Measurements from ENCODE around the gene TGFBI.
A peak's percentile ranks its signal among the peaks of the same experiment; 100 is the strongest.

The TGFBI gene

DNA sequence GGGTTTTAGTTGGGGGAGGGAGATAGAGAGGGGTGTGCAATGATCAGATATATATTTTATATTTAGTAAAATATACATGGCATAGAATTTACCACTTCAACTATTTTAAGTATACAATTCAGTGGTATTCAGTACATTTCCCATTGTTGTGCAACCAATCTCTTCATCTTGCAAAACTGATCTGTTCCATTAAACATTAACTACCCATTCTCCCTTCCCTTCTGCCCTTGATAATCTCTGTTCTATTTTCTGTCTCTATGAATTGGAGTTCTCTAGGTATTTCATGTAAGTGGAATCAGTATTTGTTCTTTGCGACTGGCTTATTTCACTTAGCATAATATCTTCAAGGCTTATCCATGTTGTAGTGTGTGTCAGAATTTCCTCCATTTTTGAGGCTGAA lies 38.6 kb downstream of the TGFBI start:
- DNase-seq: no peak

DNA sequence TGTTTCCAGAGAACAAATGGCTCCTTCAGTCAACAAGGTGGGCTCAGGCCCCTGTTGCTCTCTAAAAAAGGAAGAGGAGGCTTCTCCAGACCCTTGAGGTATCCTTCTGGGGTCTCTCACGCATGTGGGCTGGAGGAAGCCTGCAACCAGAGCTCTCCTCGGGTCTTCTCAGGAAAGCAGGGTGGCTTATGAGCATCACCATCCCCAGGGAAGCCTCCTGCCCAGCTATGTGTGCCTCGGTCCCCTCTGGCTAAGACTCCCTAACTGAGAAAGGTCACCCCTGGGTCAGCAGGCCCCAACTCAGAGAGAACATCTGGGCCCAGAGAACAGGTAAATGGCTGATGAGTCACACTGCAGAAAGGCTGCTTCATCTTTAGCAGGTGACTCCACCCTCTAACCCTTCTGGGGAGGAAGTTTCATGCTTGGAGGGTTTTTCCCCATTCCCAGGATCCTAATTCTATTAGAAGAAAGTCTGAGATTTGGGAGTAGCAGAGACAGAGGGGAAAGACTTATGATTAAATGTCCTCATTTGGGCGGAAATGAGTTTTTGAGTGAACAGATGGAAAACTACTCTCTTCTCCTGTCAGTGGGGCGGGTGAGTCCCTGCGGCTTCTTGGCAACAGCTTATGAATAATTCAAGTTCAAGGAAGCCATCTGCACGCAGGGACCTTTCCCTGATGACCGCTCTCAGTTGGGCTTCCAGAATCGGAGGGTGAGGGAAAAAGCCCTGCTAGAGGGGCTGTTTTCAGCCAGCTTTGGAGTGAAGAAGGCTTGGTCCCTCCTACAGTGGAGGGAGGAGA lies 41.9 kb downstream of the TGFBI start:
- no peak for DNase-seq

DNA sequence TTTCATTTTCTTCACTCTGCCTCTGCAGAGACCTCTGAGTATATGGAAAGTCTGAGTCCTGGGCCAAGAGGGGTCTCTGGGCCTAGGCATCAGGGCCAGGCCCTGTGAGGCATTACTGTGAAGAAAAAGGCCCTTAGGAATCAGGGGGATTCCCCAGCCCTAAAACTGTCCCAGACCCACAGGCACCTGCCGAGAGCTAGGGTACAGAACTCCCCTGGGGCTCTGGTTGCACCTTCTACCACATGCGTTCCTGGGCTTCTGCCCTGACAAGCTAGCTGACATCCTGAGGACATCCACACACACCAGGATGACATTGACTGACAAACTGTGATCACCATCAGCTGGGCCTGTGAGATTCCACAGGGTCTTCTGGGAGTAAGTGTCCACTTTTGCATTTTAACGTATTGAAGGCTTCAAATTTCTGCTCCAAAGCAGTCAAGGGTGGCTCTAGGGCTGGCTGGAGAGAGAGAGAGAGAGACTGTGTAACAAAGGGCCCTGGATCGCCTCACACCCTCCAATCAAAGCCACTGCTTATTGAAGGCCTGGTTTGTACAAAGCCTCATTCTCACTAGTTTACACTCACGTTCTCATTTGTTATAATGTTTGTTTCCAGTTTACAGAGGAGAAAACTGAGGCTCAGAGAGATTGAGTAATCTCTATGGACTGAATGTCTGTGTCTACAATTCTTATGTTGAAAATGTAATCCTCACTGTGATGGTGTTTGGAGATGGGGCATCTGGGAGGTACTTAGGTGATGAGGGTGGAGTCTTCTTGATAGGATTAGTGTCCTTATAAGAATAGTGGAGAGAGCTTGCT lies 45.1 kb downstream of the TGFBI start:
- no peak for DNase-seq

DNA sequence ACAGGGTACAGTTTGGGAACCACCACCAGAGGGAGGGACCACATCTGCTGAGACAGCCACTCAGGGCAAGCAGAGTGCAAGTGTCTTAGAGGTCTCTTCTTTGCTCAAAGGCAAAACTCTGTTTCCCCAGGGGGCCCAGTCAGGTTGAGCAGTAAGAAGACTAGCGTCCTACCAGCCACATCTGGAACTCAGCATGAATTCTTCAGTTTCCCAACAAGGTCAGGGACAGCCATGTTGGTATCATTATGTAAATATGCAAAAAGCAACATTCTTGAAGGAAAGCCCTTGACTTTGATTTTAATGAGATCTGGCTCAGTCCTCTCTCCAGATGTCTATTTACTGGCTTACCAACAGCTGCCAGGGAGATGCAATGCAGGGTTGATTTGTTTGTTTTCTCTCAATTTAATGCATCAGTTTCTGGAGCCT lies 46.7 kb downstream of the TGFBI start:
- DNase-seq: no peak

DNA sequence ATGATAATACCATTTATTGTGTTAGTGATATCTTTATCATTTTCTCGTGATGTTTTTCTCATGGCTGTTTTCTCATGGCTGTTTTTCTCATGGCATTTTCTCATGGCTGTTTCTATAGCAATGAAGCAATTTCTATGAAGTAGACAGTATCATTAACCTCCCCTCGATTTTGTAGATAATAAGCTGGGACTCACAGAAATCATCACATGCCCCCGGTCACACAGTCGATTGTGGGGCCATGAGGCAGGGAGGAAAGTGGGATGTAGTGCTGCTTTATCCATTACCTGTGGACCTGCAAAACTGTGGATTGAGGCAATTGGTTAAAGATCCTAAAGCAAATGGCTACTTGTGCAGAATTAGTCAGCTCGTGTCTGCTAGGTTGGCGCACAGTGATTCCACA lies 47.3 kb downstream of the TGFBI start:
- DNase-seq: no peak

DNA sequence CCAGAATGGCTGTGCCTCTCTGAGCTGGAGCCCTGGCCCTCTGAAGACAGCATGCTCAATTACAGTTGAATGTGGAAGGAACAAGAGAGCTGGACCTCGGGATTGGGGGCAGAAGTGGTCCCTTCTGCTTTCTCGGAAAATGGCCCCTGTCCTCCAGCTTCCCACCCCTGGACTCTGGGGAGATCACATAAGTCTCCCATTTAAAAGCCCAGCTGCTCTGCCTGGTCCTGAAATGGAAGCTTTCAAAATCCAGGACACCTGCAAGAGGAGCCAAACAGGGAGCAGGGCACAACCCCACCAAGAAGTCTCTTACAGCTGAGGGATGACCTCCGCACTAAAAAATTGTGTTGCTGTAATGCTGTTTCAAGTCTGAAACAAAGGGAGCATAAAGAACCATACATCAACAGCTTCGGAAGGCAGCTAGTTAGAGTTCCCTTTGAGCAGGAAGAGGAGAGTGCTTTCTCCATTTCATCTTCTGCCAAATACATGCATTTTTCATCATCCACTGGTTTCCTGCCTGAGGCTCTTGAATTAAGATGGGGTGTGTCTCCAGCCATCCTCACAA lies 48.2 kb downstream of the TGFBI start:
- DNase-seq: no peak

DNA sequence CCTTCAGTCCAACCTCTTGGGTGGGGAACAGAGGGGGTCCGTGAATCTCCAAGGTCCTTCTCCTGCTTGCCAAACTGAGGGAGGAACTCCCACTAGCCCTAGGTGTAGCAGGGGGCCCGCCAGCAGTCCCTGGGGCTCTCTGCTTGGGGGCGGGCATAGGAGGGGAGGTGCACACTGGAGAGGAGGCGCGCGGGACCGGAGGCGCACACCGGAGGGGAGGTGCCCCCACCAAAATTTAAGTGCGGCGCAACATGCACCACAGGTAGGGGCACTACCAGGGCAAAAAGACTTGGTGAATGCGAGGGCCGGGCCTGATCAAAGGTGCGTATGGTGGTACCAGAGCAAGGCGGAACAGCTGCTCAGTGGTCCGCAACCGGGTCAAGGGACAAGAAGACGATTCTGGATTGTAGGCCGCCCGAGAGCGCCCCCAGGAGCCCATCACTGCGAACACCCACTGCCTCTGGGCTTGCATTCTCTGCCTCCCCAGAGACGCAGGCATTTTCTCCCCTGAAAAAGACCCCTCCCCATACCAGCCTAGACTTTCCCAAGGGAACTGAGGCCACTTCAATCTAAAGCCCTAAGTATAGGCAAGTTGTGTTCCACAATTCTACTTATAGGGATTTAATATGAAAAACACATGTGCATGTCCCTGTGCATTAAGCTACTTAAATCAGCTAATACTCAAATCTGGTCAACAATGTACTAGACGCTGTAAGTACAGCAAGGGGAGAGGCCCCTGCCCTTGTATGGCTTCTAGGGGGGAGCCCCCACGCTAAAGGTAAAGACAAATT lies 50.6 kb downstream of the TGFBI start:
- DNase-seq: no peak

DNA sequence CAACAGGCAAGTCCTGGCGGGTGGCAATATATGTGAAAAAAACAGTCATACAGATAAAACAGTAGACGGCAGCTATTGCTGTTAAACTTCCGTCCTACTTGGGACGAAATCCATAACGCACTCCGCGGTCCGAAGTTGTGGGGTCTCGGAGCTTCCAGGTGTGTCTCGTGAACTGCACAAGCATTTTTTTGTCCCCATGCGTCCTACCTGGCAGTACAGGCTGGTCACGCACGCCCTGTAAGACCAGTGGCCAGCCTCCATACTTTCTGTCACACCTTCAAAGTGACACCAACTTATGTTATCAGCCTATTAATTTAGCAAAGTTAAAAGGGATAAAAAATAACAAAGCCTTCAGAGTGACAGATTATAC lies 51.3 kb downstream of the TGFBI start:
- no peak for DNase-seq

DNA sequence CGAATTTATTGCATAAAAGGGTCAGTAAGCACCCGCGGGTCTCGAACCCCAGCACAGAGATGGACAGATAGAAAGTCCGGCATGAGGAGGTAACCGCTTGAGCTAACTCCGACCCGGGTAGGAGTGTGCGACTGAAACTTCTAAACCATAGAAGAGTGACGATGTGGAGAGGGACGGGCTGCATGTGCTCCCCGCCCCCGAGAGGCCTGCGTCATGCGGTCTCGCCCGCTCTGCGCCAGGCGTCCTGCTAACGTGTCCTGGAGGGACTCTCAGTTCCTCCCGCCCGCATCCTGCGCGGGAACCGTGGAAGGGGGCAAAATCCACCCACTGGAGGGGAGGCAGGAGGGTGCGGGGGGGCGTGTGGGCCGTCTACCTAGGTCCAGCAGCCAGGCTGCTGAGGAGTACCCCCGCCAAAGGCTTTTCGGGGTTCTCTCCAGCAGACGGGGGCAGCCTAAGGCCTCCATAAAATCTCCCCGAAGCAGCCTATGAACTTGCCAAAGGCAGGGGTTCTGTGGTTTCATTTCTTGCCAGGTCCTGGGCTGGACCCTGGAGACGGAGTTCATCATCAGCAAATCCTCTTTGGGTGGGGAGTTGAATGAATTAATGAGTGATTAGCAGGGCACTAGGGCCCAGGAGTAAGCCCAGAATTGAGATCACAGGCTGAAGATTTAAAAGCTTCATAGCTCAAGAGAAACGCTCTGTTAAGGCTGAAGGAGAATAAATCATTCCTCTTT lies 51.9 kb downstream of the TGFBI start:
- DNase-seq: peak; percentile 27

DNA sequence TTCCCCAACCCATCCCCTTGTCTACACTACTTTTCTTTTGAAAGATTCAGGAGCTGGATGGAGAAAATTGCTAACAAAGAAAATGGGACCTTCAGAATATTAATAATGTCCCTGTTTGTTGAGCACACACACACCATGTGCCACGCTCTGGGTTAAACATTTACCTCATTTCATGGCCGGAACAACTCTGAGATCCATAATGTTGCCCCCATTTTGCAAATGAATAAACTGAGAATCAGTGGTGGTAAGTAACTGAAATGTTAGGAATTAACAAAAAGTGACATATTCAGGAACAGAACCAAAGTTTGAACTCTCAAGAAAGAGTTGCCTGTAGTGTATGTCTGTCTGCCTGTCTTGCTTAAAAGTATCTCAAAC lies 52.4 kb downstream of the TGFBI start:
- no peak for DNase-seq

DNA sequence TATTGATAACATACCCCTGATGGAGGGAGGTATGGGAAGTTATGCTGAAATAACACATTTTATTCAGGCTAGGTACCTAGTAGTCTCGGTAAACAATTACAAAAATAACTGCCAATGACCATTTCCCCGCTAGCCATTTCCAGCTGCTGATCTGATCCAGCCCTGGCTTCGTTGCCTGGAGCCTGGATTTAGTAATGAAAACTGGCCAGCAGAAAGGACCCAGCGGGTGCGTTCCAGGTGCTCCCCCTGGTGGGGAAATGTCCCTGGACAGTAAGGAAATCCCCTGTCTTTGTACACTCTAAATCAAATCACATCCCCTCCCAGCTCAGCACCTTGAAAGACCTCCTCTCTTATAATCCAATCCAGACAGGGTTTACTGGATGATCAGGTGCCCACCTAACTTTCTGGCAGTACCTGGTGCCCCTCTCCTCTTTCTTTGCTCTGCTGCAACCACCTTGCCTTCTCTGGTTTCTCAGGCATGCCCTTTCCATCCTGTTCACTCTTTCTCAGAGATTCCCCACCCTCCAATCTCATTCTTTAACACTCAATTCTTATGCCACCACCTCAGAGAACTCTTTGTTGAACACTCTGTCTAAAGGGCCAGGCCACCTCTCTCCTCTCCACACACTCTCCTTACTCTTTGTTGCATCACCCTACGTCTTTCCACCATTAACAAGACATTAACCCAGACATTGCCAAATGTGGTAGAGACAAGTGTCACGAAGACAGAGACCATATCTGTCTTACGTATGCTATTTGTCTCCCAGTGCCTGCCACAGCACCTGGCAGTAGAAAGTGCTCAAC lies 53.8 kb downstream of the TGFBI start:
- no peak for DNase-seq

DNA sequence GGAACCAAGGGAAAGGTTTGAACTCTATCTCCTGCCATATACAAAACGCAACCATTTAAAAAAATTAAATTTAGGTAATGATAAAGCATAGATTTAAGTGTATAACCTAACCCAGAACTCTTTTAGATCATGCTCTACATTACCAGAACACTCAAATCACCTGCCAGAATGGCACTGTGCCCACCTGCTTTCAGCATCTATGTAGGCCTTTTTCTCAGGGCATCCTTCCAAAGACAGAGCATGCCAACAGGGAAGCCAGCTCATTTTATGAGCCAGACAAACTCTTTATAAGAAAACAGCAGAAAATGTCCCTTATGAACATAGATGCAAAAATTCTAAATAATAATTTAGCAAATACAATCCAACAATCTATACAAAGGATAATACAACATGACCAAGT lies 55.9 kb downstream of the TGFBI start:
- DNase-seq: no peak

DNA sequence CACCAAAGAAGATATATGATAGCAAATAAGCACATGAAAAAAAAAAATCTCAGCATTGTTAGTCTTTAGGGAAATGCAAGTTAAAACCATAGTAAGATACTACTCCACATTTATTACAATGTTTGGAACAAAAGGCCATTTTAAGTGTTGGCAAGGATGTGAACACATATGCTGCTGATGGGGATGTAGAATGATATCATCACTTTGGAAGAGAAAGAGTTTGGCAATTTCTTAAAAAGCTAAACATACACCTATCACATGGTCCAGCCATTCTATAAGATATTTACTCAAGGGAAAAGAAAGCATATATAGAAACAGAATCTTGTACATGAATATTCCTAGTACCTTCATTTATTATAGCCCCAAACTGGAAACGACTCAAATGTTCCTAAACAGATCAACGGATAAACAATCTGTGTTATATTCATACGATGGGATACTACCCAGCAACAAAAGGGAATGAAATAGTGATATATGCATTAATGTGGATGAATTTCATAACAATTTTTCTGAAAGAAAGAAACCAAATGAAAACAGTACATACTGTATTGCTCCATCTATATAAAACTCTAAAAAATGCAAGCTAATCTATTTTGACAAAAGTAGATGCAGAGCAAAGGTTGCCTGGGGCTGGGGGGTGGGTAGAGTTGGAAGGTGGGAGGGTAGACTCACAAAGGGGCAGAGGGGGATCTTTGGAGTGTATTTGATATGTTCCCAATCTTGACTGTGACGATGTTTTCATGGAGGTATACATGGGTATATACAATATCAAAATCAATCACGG lies 58.2 kb downstream of the TGFBI start:
- DNase-seq: no peak

DNA sequence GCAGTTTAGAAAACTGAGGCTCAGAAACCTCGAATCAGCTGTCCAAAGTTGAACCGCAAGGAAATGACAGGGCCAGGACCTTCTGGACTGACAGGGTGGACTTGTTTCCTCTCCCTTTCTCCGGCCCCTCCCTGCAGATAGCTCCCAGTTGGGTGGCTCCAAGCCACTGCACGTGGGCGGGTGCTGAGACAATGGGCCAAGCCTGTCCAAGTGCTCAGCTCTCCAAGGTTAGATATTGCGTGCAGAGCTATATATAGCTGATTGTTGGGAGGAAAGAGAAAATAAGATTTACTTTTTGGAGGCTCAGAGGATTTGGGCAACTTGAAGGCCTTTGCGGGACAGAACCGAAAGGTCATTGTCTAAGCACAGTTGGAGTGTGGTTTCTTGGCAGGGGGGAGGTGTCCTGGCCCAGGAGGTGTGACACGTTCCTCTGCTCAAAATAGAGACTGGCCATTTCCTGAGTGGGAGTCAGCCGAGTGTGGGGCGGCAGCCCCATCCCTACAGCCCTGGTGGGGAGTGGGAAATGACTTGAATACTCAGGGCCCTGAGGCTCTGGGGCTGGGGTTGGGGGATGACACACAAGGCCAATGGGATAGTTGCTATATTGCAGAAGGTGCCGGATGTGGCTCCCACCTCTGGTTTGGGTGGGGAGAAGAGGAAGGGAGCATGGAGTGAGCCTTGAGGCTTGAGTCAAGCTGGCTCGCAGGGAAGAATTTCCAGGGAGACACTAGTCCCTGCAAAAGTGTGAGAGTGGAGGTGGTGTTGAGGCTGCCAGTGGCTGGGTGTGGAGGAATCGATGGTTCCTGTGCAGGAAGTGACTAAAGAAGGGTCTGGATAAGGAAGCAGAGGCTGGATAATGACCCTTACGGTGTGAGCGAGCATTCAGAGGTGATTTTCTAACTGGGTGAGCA lies 59.4 kb downstream of the TGFBI start:
- DNase-seq: no peak

DNA sequence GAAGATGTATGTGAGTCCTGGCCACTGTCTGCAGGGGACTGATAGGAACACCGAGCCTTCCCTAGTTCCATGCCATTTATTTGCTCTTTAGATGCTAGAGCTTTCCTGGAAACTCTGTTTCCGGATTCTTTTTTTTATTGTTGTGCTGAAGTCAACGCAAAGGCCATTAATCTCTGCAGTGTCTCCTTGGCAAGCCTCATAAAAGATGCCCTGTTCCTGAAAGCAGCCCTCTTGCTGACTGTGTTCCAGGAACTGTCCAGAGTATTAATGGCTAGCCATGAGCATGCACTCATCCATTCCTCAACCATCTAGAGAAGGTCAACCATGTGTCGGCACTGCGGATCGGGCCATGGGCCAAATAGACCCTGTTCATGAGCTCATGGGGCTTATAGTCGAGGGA lies 61.0 kb downstream of the TGFBI start:
- DNase-seq: no peak

DNA sequence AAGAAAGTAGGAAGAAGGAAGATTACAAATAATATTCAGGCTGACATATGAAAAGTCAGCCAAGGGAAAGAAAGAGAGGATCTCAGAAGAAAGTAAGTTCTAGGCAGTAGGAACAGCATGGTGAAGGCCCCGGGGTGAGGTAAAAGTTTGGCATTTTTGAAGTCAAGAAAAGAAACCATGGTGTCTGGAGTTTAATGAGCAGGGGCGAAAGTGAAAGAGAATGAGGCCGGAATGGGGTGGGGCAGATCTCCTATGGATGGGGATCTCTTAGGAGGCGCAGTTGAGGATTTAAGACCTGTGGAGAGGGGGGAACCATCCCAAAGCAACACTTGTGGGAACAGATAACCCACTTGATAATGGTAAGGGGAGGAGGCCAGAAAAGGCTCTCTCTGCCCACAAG lies 61.5 kb downstream of the TGFBI start:
- DNase-seq: no peak

DNA sequence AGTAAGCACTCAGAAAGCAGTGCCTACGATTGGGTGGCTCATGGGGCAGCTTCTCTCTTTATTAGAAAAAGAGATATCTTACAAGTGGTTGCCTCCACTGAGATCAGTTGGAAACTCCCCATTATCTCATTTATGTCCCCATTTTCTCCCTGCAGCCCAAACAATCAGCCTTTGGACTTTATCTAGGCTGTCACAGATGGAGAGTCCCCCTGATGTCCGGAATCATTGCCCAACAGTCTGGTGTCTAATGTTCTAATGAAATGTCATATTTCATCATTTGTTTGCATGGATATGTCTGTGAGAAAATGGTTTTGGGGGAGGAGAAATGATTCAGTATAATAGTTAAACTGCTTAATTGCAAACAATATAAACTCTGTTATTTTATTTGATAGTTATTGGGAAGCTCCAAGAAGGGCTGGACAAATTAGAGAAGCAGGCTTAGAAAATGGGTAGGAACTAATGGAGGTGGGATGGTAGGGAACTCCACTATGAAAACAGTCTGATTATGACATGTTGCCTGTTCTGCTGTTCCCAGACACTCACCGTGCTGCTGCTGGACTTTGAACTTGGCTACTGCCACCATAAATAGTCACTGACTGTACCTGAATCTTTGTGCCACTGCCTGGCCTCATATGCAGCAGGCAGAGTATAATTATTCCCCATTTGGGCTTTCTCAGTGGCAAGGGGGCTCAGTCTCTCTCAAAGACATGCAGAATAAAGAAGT lies 65.6 kb downstream of the TGFBI start:
- no peak for DNase-seq

DNA sequence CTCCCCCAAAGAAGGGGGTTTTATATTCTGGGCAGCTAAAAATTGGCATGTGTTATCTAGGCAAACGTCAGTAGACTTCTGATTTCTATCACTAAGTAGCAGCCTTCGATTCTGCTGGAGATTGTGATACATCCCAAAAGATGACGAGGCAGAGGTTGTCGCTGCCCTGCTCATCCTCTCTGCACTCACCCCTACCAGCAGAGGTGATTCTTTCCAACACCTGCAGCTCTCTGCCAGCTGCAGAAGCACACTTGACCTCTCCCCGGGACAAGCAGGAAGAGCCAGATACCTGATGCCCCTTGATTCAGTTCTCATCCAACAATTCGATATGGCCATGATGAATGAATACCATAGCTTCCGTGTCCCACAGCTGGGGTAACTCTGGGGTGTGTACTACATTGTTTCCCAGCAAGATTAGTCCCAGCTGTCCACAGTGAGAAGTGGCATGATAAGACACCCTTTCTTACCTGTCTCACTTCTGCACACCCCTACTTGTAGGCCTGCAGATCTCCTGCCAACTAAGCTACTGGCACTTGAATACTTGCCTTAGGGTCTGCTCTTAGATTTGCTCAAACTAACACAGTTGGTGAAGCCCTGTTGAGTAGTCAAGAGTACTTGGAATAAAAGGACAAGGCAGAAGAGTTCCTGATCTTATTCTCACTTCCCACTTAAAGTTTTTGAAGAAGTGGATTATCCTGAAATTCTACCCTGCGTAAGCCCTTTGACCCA lies 66.3 kb downstream of the TGFBI start:
- no peak for DNase-seq
